Left forelimb (tissue), 1 donor: ENCODE results near the gene TRIM50.
"Not testable (repeated sequence)": the region's sequence is repeated elsewhere in the genome, so short reads cannot be mapped to it uniquely, and the experiment has no call there.

Source experiments
- DNase-seq: peaks from one replicate; pipeline ENCODE4 v3.0.0-alpha.2; 2018; ENCODE audit warnings: low spot score

The TRIM50 gene

DNA sequence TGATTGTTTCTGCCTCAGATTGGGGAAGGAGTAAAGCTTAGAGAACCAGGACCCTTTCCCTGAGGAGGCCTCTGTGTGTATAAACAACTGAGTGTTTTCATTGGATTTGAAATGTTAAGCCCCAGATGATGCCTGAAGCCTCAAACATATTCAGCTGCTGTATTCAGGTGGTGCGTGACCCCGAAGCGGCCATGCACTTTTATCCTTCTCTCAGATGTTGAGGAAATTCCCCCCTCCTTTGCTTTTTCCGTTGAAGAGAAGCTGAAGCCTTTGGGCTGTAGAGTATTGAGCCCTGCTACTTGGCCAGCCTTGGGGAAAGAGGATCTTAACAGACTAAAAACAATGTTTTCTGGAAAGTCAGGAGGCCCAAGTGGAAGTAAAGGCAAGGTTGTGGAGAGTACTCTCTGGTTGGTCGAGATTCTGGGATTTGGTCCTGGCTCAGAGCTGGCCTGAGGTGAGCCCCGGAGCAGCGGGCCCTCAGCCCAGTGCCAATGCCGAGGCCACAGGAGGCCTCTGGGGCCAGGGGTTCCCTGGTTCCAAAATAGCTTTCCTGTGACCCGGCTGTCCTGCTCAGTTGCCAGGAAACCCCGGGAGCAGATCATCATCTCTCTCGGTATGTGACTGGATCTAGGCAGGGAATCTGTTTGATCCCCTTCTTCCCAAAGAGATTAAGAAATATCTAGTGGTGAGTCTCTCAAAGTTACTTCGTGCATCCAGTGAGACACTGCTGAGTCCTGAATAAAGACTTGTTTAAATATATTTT is 22.6 kb upstream of the TRIM50 start:
- DNase-seq: no peak

DNA sequence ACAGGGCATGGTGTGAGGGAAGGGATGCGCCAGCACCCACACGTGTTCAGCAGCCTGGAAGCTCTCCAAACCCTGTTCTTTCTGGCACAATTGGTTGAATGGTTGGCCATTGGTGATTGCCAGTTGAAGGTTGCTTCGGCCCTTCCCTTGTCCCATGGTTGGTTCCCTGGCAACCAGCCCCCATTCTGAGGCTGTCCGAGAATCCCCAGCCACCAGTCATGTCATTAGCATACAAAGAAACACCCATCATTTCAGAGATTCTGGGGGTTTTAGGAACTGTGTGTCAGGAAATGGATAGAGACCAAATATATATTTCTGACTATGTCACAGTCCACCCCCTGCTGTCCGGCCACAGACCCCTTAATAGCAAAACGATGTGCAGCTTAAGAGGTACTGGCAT is 21.9 kb upstream of the TRIM50 start:
- no peak for DNase-seq

DNA sequence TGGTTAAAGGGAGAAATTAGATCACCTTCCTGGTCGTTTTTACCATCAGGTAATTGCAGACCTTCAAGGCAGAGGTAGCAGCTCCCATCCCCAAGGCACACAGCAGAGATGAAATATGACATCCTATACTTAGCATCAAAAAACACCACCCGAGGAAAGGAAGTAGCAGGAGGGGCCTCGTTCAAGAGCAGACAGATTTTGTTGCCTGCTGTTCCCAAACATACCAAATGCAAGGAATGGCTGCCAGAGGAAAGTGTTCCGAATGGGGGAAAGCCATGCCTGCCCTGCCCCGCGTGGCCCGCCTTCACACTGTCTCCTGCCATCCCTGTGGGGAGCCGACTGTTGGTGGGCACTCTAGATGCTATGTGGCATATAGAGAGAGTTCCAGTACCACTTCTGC is 18.1 kb upstream of the TRIM50 start:
- DNase-seq: no peak

DNA sequence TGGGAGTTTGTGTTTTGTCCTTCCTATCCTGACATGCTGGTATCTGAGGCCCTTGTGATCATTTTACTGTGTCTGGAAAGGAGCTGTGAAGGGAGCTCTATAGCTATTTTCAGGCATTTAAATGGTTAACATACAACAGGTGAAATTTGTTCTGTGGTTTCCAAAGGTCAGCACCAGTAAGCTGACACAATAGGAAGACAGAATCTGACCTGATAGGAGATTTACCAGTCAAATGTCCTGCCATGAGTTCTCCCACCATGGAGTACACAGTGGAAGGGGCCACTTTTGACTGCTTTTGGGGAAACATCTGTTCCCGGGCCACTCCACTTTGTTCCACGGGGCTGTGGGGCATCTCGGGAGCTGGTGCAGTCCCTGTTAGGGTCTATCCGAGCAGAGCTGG is 17.7 kb upstream of the TRIM50 start:
- DNase-seq: no peak

DNA sequence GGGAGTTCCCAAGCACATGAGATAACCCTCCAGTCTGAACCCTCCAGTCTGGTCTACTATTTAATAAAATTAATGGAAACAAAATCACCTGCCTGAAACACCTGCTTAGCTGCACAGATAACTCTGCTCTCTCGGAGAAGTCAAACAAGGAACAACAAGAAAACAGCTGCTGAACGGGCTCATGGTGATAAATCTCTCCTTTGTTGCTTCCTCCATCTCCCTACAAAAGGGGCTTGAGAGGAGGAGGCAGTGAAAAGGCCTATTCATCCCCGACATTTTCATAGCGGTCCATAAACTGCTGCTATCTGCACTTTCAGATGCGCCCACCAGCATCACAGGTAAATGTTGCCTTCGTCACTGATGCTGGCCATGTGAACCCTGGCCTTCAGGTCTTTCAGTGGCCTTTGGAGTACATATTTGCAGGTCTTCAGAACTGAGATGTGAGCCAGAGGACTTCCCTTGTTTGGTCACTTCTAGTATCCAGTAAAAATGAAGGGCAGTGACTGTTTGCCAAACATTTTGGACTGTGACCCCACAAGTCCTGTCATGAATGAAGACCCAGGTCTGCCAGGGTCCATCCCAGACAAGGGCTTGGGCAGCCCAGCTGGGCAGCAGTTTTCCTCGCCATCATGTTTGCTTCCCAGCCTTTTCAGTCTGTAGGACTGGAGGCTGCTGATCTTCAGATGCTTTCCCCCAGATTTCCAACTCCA is 15.9 kb upstream of the TRIM50 start:
- no peak for DNase-seq

DNA sequence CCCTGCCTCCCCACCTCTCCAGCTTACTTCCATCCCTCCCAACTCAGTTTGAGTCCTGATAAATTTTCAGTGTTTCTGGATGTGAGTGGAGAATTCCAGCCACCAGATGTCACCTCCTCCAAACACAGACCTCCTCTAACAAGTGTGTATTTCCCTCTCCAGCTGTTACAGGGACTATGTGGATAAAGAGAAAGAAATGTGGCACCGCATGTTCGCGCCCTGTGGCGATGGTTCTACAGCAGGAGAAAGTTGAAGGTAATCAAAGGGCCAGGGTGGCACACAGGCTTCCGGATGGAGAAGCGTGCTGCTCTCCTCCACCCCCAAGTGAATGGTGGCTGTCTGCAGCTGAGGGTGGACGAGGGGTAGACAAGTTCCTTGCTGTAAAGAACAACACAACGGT is 14.8 kb upstream of the TRIM50 start:
- DNase-seq: no peak

DNA sequence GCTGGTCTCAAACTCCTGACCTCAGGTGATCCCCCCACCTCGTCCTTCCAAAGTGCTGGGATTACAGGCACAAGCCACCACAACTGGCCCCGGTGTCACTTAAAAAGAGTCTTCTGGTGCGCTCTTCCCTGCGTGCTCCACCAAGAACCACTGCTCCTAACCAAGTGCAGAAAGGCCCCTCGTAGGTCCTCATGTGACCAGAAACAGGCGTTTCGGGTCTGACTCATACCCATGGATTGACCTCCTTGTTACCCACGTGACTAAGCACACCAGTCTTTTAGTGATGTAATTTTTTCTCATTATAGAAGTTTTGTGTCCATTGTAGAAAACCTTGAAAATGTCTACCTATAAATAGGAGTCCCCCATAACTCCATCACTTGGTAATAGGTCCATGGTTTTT is 14.0 kb upstream of the TRIM50 start:
- DNase-seq: no peak

DNA sequence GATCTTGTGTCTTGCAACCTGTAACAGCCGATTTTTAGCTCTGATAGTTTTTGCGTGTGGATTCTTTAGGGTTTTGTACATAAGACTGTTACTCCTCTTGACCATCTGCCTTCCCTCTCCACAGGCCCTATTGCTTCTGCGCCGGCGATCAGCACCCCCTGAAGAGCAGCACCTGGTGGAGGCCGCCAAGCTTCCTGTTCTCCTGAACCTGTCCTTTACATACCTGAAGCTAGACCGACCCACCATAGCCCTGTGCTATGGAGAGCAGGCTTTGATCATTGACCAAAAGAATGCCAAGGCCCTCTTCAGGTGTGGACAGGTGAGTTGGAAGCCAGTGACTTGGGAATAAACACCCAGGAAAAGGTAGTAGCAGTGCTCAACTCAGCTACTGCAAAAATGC is 12.6 kb upstream of the TRIM50 start:
- no peak for DNase-seq

DNA sequence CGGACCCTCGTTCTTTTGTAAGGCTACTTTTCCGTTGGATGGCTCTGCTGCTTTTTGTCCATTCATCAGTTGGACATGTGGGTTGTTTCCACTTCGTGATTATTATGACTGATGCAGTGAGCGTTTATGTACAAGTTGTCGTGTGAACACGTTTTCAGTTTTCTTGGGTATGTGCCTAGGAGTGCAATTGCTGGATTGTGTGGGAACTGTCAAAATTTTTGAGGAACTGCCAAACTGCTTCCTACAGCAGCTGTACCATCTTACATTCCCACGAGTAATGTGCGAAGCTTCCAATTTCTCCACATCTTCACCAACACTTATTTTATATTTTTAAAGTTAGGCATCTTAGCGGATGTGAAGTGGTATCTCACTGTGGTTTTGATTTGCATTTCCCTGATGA is 10.4 kb upstream of the TRIM50 start:
- DNase-seq: no peak

DNA sequence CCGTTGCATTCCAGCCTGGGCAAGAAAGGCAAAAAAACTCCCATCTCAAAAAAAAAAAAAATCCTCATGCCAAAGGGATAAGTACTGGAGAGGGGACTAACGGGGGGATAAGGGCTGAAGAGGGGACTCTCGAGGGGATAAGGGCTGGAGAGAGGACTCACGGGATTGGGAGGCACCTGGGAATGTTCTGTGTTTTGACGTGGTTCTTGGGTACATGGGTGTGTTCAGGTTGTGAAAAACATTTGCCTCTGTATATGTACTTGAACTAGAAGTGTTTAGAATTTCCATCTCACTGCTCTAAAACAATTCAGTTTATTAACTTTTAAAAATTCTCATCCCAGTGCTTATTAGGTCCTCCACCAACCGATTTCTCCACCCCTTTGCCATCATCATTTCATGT is 4.6 kb upstream of the TRIM50 start:
- no peak for DNase-seq

DNA sequence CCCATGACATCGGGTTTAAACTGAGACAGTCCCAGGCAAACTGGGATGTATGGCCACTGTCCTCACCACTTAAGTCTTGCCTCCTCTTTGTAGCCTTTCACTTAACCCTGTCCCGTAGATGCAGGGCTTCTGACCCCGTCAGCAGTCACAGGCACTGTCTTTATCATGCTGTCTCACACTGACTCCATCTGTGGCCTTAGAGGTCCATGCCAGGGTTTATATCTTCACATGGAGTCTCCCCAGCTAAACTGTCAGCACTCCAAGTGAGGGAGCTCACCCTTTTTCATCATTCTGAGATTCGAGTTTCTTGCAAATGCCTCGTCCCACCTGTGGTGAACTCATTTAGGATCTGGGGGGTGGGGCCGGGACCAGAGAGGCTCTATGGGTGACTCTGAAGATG is 2.9 kb upstream of the TRIM50 start:
- DNase-seq: no peak

DNA sequence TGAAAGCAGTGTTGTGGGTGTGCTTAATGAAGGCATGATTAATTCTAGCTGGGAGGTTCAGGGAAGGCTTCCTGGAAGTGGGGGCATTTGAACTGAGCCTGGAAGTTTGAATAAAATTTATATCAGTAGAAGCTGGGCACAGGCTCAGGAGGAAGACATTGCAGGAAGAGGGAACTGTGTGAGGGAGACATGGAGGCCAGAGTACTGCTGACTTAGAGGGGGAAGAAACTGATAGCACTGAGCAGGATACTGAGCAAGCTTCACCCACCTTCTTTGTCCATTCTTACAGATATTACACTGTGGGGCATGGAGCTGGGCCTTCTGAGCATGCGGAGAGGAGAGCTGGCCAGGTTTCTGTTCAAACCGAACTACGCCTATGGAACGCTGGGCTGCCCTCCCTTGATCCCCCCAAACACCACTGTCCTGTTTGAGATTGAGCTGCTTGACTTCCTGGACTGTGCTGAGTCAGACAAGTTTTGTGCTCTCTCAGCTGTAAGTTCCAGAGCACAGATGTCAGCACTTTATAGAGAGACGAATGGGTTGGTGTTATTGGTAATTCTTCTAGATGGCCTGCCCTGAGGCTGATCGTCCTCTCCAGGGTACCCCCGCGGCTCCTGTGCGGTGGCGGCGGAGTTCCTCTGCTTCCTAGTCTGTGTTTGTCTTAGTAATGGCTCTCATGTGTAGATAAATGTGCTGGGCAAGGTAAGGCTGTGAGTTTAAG is 2.1 kb upstream of the TRIM50 start:
- DNase-seq: no peak

DNA sequence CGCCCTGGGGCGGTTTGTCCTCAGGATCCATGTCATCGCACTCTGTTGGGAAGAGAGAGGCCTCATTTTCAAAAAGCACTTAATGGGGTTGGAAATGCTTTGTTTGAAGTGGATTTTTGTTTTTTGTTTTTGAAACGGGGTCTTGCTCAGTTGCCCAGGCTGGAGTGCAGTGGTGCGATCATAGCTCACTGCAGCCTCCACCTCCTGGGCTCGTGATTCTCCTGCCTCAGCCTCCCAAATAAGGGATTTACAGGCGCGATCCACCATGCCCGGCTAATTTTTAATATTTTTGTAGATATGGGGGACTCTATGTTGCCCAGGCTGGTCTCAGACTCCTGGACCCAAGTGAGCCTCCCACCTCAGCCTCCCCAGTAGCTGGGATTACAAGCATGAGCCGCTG is 814 bp upstream of the TRIM50 start:
- DNase-seq: no peak

DNA sequence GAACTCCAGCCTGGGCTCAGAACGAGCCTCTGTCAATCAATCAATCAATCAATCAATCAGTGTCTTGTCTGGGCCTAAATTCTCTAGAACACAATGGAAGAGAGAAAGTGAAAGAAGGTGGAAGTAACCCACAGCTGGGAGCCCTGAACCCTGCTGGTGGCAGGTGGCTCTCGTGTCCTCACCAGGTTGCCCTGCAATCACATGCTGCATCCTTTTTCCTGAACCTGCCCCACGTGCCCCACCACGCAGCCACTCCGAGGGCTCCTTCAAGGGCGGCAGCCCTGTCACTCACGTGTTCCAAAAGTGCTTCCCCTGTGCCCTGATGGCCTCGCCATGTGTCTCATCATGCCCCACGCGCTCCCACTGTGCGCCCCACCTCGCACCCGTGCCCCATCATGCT is 433 bp downstream of the TRIM50 start:
- not testable (repeated sequence) for DNase-seq

DNA sequence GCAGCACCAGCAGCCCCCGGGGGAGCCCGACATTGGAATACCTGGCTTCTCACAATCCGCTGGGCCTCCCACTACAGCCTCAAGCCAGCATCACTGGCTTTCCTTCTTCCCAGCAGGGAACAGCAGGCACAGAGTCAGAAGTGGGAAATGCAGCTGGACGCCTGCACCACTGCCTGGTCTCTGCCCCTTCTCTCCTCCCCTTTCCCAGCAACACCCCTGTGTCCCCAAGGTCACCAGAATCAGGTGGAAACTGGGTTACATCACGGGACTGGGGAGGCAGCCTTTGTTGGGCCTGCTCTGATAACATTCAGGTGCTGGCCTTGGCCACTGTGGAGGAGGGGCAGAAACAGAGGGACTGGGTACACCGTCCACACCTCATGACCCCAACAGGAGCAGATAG is 2.5 kb downstream of the TRIM50 start:
- DNase-seq: not testable (repeated sequence)

DNA sequence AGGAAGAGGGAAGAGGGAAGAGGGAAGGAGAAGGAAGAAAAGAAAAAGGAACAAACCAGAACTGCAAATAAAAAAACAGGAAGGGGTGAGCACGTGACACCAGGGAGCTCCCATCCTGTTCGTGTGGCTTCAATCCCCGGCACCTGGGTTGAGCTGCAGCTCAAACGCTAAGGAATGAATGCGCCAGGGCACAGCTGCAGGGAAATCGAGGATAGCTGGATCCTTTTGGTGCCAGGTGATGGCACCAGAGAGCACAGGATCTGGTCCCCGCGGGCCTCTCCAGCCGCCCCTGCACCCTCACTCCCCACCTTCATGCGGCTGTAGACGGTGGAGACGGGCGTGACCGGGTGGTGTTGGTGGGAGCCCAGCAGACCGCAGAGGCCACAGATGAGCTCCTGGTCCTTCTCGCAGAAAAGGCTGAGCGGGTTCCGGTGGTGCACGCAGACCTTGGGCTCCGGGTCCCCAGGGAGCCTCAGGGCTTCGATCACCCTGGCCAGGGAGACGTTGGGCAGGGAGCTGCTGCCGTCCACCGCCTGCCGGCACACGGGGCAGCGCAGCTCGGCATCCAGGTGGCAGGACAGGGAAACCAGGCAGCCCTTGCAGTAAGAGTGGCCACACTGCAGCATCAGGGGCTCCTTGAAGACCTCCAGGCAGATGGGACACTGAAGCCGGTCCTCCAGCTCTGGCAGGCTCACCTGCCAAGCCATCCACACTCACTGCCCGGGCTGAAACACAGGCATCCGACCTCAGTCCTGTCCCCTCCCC is 3.6 kb downstream of the TRIM50 start:
- DNase-seq: not testable (repeated sequence)

DNA sequence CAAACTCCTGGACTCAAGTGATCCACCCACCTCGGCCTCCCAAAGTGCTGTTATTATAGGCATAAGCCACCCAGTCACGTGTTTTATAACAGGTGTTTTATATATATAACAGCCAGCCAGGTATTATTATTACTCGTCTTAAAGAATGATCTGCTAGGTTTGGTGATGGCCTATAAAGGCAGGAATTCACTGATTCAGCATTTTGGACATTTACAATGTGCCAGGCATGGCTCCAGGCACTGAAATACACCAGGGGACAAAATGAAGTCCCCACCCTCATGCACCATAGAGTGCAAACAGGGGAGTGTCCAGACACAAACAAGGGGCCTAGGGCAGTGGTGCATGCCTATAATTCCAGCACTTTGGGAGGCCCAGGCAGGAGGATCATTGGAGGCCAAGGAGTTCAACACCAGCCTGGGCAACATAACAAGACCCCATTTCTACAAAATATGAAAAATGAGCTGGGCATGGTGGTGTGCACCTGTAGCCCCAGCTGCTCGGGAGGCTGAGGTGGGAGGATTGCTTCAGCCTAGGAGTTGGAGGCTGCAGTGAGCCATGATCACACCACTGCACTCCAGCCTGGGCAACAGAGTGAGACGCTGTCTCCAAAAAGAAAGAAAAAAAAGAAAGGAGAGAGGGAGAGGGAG is 4.3 kb downstream of the TRIM50 start:
- not testable (repeated sequence) for DNase-seq

DNA sequence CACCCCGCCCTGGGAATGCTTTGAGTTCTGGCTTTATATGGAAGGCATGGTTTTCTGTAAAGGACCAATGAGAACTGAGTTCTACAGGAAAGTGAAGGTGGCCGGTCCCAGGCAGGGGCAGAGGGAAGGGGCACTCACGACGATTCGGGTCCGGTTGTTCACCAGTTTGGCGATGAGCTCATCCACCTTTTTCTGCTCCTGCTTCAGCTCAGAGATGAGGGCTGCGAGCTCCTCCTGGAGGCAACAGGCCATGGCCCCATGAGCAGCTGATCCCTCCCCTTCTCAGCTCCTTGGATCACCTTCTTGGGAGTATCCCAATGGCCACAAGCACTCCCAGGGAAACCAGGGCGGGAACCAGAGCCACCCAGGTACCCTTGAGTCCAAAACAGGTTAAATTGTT is 7.9 kb downstream of the TRIM50 start:
- not testable (repeated sequence) for DNase-seq

DNA sequence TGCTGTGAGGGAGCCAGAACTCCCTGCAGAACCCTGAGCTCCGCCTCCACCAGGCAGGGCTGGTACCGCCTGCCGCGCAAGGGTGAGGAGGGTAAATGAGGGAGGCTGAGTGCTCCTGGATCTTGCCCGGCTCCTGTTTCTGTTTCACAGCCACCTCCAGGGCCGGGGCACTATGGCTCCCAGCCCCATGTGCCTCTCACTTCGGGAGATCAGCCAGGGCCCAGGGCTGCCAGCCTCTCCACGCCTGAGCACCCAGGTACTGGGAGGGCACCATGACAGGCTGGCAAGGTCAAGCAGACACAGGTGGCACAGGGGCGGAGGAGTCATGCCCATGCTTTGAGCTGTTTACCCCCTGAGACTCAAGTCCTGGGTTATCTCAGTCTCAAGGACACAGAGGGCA is 8.3 kb downstream of the TRIM50 start:
- not testable (repeated sequence) for DNase-seq

DNA sequence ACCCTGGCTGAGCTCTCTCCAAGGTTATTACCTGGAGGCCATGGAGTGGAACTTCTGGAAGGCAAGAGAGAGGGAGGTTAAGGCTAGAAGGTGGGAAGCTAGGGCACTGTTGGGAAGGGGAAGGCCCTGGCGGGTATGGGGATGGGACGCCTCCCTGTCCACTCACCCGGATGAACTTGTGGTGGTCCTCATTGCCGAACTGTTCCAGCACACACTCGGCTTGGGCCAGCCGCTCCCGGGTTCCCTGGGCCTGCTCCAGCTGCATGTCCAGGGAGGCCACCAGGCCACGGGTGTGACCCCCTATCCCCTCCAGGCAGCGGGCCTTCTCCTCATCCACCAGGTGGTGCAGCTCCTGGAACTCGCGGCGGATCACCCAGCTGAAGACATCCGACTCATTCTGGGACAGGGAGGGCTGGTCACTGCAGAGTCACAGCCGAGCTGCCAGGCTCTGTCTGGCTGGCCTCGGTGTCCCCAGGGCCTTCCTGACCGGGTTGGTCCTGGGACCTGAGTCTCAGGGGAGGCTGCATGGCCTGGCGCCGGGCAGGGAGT is 9.2 kb downstream of the TRIM50 start:
- not testable (repeated sequence) for DNase-seq

DNA sequence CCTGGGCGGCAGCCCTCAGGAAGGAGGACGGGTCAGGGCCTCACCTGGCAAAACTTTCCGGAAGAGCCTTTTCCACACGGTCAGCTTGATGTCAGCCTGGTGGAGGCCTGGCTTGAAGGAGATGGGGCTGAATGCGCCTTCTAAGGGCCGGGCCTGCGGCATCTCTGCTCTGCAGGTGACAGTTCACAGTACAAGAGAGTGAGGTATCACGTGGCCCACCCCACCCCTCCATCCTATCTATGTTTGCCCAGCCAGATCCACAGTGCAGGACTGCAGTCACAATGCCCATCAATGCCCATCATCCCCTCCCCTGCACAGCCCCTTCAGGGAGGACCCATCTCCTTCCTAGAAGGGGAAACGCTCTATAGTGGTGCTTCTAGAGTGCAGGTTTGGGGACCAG is 11.4 kb downstream of the TRIM50 start:
- DNase-seq: no peak

DNA sequence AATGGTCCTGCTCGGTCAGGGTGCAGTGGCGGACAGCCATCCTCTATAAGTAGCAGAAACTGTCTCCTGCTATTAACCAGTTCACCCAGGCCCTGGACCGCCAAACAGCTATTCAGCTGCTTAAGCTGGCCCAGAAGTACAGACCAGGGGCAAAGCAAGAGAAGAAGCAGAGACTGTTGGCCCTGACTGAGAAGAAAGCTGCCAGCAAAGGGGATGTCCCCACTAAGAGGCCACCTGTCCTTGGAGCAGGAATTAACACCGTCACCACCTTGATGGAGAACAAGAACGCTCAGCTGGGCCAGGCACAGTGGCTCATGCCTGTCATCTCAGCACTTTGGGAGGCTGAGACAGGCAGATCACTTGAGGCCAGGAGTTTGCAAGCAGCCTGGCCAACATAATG is 13.6 kb downstream of the TRIM50 start:
- no peak for DNase-seq
